GM12891 (cell line): ENCODE measurements around the gene ZNF816.

Experiments
- PAX5 ChIP-seq: IDR thresholded peaks from 2 replicates; pipeline ENCODE4 v1.6.1; 2011; ENCODE audit warnings: low read length, moderate library complexity, mild to moderate bottlenecking; ENCODE audit not compliant: insufficient read depth, severe bottlenecking
- POLR2A ChIP-seq: IDR thresholded peaks from 2 replicates; pipeline ENCODE4 v1.6.1; 2011; ENCODE audit warnings: low read depth, low read length, control low read depth
- POLR2AphosphoS5 ChIP-seq: IDR thresholded peaks from 2 replicates; pipeline ENCODE4 v1.6.1; 2011; ENCODE audit warnings: low read depth, low read length, control low read depth
- POU2F2 ChIP-seq: IDR thresholded peaks from 2 replicates; pipeline ENCODE4 v1.6.1; 2011; ENCODE audit warnings: low read depth, mild to moderate bottlenecking, control low read depth, low read length, moderate library complexity
- SPI1 ChIP-seq: IDR thresholded peaks from 2 replicates; pipeline ENCODE4 v1.6.1; 2011; ENCODE audit warnings: low read depth, low read length, control low read depth
- TAF1 ChIP-seq: IDR thresholded peaks from 2 replicates; pipeline ENCODE4 v1.6.1; 2011; ENCODE audit warnings: low read depth, low read length, control low read depth

DNA sequence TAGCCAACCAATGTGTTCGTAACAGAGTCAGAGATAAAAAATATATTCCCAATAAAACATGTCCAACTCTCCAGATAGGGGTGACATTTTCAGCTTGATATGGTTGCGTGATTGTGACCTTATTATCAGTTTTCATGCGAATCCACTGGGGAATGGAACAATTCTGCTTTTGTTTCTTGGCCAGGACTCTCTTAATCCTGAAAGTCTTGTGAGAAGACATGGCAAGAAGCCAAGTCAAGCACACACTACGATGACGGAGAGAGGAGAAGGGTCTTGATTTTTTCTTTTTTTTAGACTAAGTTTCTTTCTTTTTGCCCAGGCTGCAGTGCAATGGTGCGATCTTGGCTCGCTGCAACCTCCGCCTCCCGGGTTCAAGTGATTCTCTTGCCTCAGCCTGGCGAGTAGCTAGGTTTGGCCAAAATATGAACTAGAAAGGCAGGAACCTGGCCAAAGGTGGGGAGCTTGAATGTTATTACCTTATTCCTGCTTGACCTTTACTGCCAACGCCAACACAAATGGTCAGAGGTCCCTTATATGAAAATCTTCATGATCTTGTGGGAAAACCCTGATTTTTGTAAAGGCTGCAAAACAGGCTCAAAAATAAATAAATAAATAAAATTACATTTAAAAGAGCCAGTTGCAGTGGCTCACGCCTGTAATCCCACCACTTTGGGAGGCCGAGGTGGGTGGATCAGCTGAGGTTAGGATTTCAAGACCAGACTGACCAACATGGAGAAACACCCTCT lies 14.5 kb downstream of the ZNF816 start:
- TF ChIP-seq PAX5 (no peak), POLR2A (no peak), TAF1 (no peak), SPI1 (no peak), POLR2AphosphoS5 (no peak), POU2F2 (no peak)
